GM12801 (cell line): ENCODE data around the gene TRIM25.

Source experiments
- CTCF ChIP-seq: IDR thresholded peaks from one replicate; pipeline ENCODE4 v1.5.1; 2011; ENCODE audit warnings: control low read depth; ENCODE audit not compliant: insufficient read length; ENCODE audit errors: extremely low read depth

The TRIM25 gene

GRCh38 chr17:56943505-56944125, 29.8 kb upstream of the TRIM25 start:
- TF ChIP-seq CTCF: no peak

GRCh38 chr17:56939869-56940484, 26.1 kb upstream of the TRIM25 start:
- TF ChIP-seq CTCF: no peak

- TF ChIP-seq CTCF: no peak
These were observed 23.8 kb upstream of the TRIM25 start for GRCh38 chr17:56937687-56938086.

GRCh38 chr17:56936697-56937322, 23.0 kb upstream of the TRIM25 start:
- TF ChIP-seq CTCF: no peak

GRCh38 chr17:56935461-56935860, 21.6 kb upstream of the TRIM25 start:
- no peak for TF ChIP-seq CTCF

GRCh38 chr17:56934280-56934679, 20.4 kb upstream of the TRIM25 start:
- TF ChIP-seq CTCF: no peak

- no peak for TF ChIP-seq CTCF
These were observed 20.0 kb upstream of the TRIM25 start for GRCh38 chr17:56933868-56934267.
